Neural progenitor cell (in vitro differentiated cells): ENCODE measurements around the gene EIF1B. TPM values are rescaled to one million over a fixed set of nuclear protein-coding genes. Genes with fewer than 3 reads are reported as not detected.

Experiments used
- DNase-seq: peaks from one replicate; pipeline ENCODE4 v3.0.0-alpha.2; 2016; ENCODE audit warnings: low spot score
- H2AFZ ChIP-seq: fragments of 200-600 bp; sonication (generic); replicated peaks from 2 replicates; pipeline ENCODE4 v1.6.1; 2016; ENCODE audit warnings: antibody characterized with exemption
- H3F3A ChIP-seq: fragments of 200-600 bp; sonication (generic); 2 replicates; pipeline ENCODE4 v1.6.1; 2016; ENCODE audit warnings: antibody characterized with exemption, low read depth
- H3K27ac ChIP-seq: fragments of 200-600 bp; sonication (generic); 2 replicates; pipeline ENCODE4 v1.5.1; 2016; ENCODE audit warnings: mild to moderate bottlenecking
- H3K27me3 ChIP-seq: fragments of 200-600 bp; sonication (generic); 2 replicates; pipeline ENCODE4 v1.6.1; 2016; ENCODE audit warnings: mild to moderate bottlenecking, moderate library complexity
- H3K36me3 ChIP-seq: fragments of 200-600 bp; sonication (generic); 2 replicates; pipeline ENCODE4 v1.5.1; 2016
- H3K4me1 ChIP-seq: fragments of 200-600 bp; sonication (generic); 2 replicates; pipeline ENCODE4 v1.6.1; 2016; ENCODE audit warnings: mixed run types
- H3K4me2 ChIP-seq: fragments of 200-600 bp; sonication (generic); 2 replicates; pipeline ENCODE4 v1.6.1; 2016
- H3K4me3 ChIP-seq: fragments of 200-600 bp; sonication (generic); 2 replicates; pipeline ENCODE4 v1.5.1; 2016
- H3K79me2 ChIP-seq: fragments of 200-600 bp; sonication (generic); 2 replicates; pipeline ENCODE4 v1.6.1; 2016; ENCODE audit warnings: low read depth
- H3K9ac ChIP-seq: fragments of 200-600 bp; sonication (generic); 2 replicates; pipeline ENCODE4 v1.6.1; 2016
- H3K9me3 ChIP-seq: fragments of 200-600 bp; sonication (generic); 2 replicates; pipeline ENCODE4 v1.5.1; 2016; ENCODE audit warnings: low read depth
- H4K20me1 ChIP-seq: fragments of 200-600 bp; sonication (generic); 2 replicates; pipeline ENCODE4 v1.6.1; 2016; ENCODE audit warnings: low read depth
- H3K27ac Mint-ChIP-seq: 3 replicates; pipeline ENCODE4 v1.8.0; 2021; ENCODE audit warnings: mixed read lengths
- H3K27me3 Mint-ChIP-seq: 2 replicates; pipeline ENCODE4 v1.8.0; 2022; ENCODE audit warnings: low read depth, mild to moderate bottlenecking, inconsistent platforms, moderate library complexity, mixed read lengths; ENCODE audit not compliant: insufficient read depth
- H3K36me3 Mint-ChIP-seq: 3 replicates; pipeline ENCODE4 v1.8.0; 2021; ENCODE audit warnings: mixed read lengths
- H3K4me1 Mint-ChIP-seq: 3 replicates; pipeline ENCODE4 v1.8.0; 2021; ENCODE audit warnings: mixed read lengths
- H3K4me3 Mint-ChIP-seq: 3 replicates; pipeline ENCODE4 v1.8.0; 2021; ENCODE audit warnings: mild to moderate bottlenecking, moderate library complexity, mixed read lengths
- H3K9me3 Mint-ChIP-seq: 3 replicates; pipeline ENCODE4 v1.8.0; 2020; ENCODE audit warnings: mixed read lengths
- CTCF ChIP-seq: fragments of 200-600 bp; sonication (generic); IDR thresholded peaks from 2 replicates; pipeline ENCODE4 v1.5.1; 2017; ENCODE audit warnings: antibody characterized with exemption, mild to moderate bottlenecking
- EZH2 ChIP-seq: fragments of 200-600 bp; sonication (generic); IDR thresholded peaks from 2 replicates; pipeline ENCODE4 v1.6.1; 2017; ENCODE audit warnings: antibody characterized with exemption, mild to moderate bottlenecking, moderate library complexity
- EZH2phosphoT487 ChIP-seq: fragments of 200-600 bp; sonication (generic); IDR thresholded peaks from 2 replicates; pipeline ENCODE4 v1.6.1; 2017; ENCODE audit warnings: antibody characterized with exemption
- total RNA-seq: library from RNA; depleted of rRNA; stranded (reverse); fragments of >200 nt; gene quantifications from 2 replicates; pipeline ENCODE4 v1.2.3, GENCODE V29; 2015; ENCODE audit warnings: low replicate concordance

The EIF1B gene
- total RNA-seq, 1 donor from 2014 or later = 45.3 TPM

- H3K9me3 ChIP-seq = no peaks in the 10 kb centered on the region
- H3K4me1 Mint-ChIP-seq = peaks cover 17% of the 10 kb centered on the region
- peak overlapping the region; percentile 99 for H3K4me3 Mint-ChIP-seq
- no peak overlapping the region for H3K9ac ChIP-seq
- H3K36me3 Mint-ChIP-seq = peaks cover 19% of the 10 kb centered on the region
- peaks cover 17% of the 10 kb centered on the region for H3K4me1 ChIP-seq
- H3K36me3 ChIP-seq = peaks cover 18% of the 10 kb centered on the region
- no peaks in the 10 kb centered on the region for H3K9me3 Mint-ChIP-seq
- no peak overlapping the region for H3K27ac ChIP-seq
- H3K79me2 ChIP-seq = peaks cover 28% of the 10 kb centered on the region
- TF ChIP-seq CTCF = no peak
- H3K4me2 ChIP-seq = peak overlapping the region; percentile 74
- peaks cover 5% of the 10 kb centered on the region for H3K27me3 Mint-ChIP-seq
- no peaks in the 10 kb centered on the region for H3K27me3 ChIP-seq
- H3F3A ChIP-seq = peaks cover 14% of the 10 kb centered on the region
- H4K20me1 ChIP-seq = no peaks in the 10 kb centered on the region
- no peak for DNase-seq
- H3K27ac Mint-ChIP-seq = peak overlapping the region; percentile 60
- peak overlapping the region; percentile 95 for H3K4me3 ChIP-seq
- H2AFZ ChIP-seq = peak overlapping the region; percentile 91
Measured at GRCh38 chr3:40308725-40309417, 636 bp upstream of the EIF1B start.

- peak overlapping the region; percentile 99 for H3K4me3 Mint-ChIP-seq
- Histone ChIP-seq H2AFZ (peak overlapping the region; percentile 88), H3K36me3 (peaks cover 18% of the 10 kb centered on the region), H3K4me2 (peak overlapping the region; percentile 96), H3K4me1 (peaks cover 17% of the 10 kb centered on the region), H3K27me3 (no peaks in the 10 kb centered on the region), H3K9me3 (no peaks in the 10 kb centered on the region), H3K4me3 (peak overlapping the region; percentile 95), H4K20me1 (no peaks in the 10 kb centered on the region), H3K9ac (peak overlapping the region; percentile 96), H3K27ac (peak overlapping the region; percentile 95), H3K79me2 (peaks cover 28% of the 10 kb centered on the region), H3F3A (peaks cover 26% of the 10 kb centered on the region)
- TF ChIP-seq CTCF (peak; percentile 6), EZH2phosphoT487 (no peak), EZH2 (peak; percentile 46)
- H3K4me1 Mint-ChIP-seq = peaks cover 17% of the 10 kb centered on the region
- DNase-seq = peak; percentile 69
- H3K27me3 Mint-ChIP-seq = peaks cover 5% of the 10 kb centered on the region
- no peaks in the 10 kb centered on the region for H3K9me3 Mint-ChIP-seq
- peak overlapping the region; percentile 99 for H3K27ac Mint-ChIP-seq
- peaks cover 19% of the 10 kb centered on the region for H3K36me3 Mint-ChIP-seq
Measured at GRCh38 chr3:40309925-40310695, 603 bp downstream of the EIF1B start.

GRCh38 chr3:40310705-40311104 lies 1.2 kb downstream of the EIF1B start:
- no peak overlapping the region for H3K27ac Mint-ChIP-seq

More at GRCh38 chr3:40310705-40311104, 1.2 kb downstream of the EIF1B start:
- Mint-ChIP-seq H3K36me3 (peaks cover 19% of the 10 kb centered on the region), H3K27me3 (peaks cover 3% of the 10 kb centered on the region), H3K9me3 (no peaks in the 10 kb centered on the region), H3K4me1 (peaks cover 17% of the 10 kb centered on the region), H3K4me3 (peak overlapping the region; percentile 99)
- H3K4me3 ChIP-seq = peak overlapping the region; percentile 95
- no peaks in the 10 kb centered on the region for H4K20me1 ChIP-seq
- H3K79me2 ChIP-seq = peaks cover 28% of the 10 kb centered on the region
- TF ChIP-seq EZH2 (no peak), EZH2phosphoT487 (no peak), CTCF (no peak)
- no peaks in the 10 kb centered on the region for H3K27me3 ChIP-seq
- H3K27ac ChIP-seq = no peak overlapping the region
- peaks cover 17% of the 10 kb centered on the region for H3K4me1 ChIP-seq
- H3F3A ChIP-seq = peaks cover 26% of the 10 kb centered on the region
- no peaks in the 10 kb centered on the region for H3K9me3 ChIP-seq
- peaks cover 18% of the 10 kb centered on the region for H3K36me3 ChIP-seq
- H3K9ac ChIP-seq = peak overlapping the region; percentile 96
- peak; percentile 15 for DNase-seq
- peak overlapping the region; percentile 96 for H3K4me2 ChIP-seq
- H2AFZ ChIP-seq = no peak overlapping the region
